HG03521 (cell line): ENCODE measurements around the gene OSBPL7.

Experiments used
- ATAC-seq: cut with Tn5 transposase; IDR thresholded peaks from one replicate; pipeline ENCODE4 v1.9.1; 2021; ENCODE audit warnings: mild to moderate bottlenecking, moderate library complexity; ENCODE audit not compliant: unreplicated experiment

OSBPL7 gene

DNA sequence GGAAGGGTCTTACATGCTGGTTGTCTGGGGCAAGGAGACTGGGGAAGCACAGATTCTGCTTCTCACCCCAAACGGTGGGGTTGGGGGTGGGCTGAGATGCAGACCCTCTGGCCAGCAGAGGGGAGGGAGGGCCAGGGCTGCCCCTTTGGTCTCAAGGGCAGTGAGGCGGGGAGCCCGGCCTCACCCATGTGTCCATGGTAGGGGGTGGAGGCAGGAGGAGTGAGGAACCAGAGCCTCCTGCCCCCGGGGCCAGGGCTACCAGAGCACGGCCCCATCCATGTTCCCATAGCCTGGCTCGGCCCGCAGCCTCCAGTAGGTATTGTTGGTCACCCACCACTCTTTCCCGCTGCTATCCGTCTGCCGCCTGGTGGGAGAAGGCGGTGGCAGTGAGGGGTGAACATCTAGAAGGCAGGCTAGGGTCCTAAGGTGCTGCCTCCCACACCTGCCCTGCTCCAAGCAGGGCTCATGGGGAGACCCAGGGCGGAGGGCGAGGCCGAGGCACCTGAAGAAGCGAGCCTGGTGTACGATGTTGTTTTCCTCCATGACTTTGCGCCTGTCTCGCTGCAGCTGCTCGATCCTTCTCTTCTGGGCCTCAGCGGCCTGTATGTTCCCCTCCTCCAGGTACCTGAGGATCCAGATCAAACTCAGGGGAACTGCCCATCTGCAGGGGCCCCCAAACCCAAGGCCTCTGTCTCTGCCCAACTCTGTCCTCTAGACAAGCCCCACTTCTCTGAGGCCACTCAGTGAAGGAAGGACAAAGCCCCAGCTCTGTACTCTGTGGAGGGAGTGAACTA is 13.4 kb downstream of the OSBPL7 start:
- no peak for ATAC-seq

GRCh38 chr17:47807421-47807820 is 14.2 kb downstream of the OSBPL7 start:
- no peak for ATAC-seq

- no peak for ATAC-seq
These were observed 14.7 kb downstream of the OSBPL7 start for GRCh38 chr17:47806913-47807255.

DNA sequence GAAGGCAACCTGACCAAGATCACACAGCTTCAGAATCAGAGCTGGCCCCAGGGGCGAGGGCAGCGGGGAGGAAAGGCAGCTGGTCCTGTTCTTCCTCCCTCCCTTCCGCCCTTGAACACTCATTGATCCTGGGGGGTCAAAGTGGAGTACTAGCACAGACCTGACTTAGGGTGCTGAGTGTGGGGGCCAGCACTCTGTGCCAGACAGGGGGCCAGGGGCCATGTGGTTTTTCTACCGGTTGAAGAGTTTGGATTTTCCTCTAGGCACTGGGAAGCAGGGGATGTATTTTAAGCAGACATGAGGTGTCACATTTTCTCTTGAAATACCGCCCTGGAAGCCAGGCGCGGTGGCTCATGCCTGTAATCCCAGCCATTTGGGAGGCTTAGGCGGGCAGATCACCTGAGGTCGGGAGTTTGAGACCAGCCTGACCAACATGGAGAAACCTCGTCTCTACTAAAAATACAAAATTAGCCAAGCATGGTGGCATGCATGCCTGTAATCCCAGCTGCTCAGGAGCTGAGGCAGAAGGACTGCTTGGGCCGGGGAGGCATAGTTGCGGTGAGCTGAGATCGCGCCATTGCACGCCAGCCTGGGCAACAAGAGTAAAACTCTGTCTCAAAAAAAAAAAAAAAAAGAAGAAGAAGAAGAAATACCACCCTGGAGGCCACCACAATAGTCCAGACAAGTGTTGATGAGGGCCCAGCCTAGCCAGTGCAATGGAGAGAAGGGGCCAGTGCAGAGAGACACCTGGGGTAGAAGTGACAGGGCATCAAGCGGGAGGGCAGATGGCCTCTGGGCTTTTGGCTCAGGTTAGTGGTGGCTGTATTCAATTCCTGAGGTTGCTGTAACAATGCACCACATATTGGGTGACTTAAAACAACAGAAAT is 15.3 kb downstream of the OSBPL7 start:
- no peak for ATAC-seq

DNA sequence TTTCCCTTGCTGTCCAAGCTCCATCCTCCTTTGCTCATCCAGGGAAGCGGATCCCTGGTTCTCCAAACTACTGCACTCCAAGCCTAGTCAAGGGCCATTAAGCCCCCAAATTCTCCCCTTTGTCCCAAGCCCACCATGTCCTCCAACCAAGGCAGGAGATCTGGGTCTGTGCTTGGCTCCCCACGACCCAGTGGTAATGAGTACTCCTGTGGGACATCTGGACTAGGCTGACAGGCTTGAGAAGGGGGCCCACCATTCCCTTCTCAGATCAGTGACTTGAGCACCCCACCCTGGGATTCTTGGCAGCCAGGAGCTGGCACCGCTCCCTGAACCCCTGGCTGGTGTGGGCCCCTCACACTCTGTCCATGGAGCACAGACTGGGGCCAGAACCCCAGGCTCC is 17.1 kb downstream of the OSBPL7 start:
- no peak for ATAC-seq

GRCh38 chr17:47803751-47804150 is 17.8 kb downstream of the OSBPL7 start:
- no peak for ATAC-seq

DNA sequence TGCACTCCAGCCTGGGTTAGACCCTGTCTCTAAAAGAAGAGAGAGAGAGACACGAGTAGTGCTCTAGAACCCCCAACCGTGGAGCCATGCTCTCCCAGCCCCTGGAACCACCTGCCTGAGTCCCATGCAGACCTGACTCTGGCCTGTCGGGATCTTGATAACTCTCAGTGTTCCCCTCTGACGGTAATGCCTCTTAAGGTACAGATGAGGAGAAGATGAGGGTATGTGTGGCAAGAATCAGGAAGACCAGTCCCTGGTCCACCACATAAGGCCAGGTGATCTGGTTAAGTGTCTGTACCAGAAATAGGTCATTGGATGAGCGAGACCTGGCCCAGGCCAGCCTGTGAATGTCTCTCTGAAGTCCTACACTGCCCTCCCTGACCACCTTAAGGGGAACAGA is 18.4 kb downstream of the OSBPL7 start:
- no peak for ATAC-seq

DNA sequence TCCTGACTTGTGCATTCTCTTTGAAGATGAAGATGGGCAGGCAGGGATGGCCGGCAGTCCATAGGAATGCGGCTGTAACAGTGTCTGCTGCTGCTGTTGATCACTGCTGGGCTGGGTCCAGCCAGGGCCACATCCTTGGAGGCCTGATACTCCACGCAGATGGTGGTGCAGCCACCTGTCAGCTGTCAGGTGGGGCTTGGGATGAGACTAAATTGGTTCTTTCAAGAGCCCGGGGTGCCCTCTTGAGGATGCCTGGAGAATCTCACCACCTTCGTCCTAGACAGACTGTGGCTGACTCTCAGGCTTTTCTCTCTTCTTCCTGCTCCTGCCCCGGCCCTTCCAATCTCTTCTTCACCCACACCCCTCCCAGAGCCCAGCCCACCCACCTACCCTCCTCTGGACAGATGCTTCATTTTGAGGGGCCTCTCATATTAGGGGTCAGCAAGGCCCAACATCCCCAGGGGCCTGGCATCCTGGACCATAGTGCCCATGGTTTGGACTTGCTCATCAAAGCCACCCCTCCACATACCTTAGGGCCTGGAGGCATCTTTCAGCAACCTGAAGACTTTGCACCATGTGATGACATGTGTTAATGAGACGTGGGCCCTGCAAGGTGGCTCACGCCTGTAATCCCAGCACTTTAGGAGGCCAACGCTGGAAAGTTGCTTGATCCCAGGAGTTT is 19.1 kb downstream of the OSBPL7 start:
- ATAC-seq, result no peak

GRCh38 chr17:47801906-47802305 is 19.7 kb downstream of the OSBPL7 start:
- no peak for ATAC-seq

DNA sequence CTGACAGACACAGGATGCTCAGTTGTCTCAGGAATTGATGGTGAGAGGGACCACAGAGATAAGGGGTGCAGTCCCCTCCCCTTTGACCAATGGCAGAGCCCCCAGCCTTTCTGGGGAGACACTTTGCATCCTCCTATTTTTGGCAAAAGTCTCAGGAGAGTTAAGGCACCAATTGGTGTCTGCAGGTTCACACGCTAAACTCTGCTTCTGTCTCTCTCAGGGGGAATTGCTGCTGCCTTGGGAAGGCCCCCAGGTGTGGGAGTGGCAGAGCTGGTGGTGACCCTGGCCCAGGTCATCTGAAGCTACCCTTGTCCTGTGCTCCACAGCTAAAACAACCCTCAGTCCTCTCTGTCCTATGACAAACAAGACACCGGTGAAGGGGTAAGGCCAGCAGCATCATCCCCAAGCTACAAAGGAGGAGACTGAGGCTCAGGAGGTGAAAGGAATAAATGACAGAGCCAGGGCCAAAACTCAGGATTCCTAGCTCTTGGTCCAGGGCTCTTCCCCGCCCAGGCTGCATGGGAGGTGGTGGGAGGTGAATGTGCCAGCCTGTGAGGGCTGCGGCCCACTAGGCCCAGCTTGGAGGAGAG is 20.3 kb downstream of the OSBPL7 start:
- no peak for ATAC-seq

GRCh38 chr17:47800686-47801085 is 20.9 kb downstream of the OSBPL7 start:
- ATAC-seq, result no peak

GRCh38 chr17:47797797-47798196 is 23.8 kb downstream of the OSBPL7 start:
- no peak for ATAC-seq

DNA sequence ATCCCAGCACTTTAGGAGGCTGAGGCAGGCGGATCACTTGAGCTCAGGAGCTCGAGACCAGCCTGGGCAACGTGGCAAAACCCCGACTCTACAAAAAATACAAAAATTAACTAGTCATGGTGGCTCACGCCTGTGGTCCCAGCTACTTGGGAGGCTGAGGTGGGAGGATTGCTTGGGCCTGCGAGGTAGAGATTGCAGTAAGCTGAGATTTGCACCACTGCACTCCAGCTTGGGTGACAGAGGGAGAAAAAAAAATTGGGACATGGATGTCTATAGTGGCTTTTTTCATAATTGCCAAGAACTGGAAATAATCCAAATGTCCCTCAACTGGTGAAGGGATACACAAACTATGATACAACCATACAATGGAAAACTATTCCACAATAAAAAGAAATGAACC is 28.6 kb downstream of the OSBPL7 start:
- no peak for ATAC-seq

GRCh38 chr17:47792457-47792856 is 29.1 kb downstream of the OSBPL7 start:
- no peak for ATAC-seq

- no peak for ATAC-seq
These were observed 30.6 kb downstream of the OSBPL7 start for GRCh38 chr17:47791025-47791424.

DNA sequence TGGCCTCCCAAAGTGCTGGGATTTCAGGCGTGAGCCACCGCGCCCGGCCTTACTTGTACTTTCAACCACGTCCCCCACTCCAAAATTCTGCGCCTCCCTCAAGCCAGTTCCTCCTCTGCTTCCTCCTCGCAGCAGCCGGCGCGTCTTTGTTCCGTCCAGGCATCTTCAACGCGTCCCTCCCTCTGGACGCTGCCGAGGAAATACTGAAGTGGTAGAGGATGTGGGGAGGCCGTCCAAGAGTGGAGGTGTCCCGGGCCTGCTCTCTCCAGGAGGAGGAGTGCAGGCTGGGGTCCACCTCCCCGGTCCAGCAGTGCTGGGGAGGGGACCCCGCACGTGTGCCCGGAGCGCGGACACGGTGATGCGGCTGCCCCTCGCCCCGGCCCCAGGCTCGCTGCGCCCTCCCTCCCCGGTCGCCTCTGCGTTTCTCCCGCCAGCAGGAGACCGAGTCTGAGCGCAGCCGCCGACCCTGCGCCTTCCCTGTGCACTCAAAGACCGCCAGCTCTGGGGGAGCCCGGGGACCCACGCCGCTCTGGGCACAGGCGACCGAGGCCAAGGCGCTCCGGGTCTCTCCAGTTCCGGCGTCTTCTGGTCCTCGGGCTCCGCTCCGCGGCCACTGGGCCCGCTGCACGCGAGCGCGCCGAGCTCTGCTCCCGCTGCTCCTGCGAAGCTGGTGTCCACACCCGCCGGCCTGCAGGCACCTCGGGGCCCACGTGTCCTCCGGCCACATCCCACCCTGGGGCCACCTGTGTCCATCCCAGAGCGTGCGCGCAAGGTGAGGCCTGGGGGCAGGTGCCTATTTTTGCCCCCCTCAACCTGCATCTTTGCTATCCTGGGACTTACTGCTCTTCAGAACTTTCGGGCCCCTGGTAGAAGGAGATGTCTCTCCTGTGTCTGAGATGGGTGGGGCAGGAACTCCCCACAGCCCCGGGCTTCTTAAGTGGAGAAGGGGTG is 31.7 kb downstream of the OSBPL7 start:
- ATAC-seq, result no peak

GRCh38 chr17:47785538-47786123 is 36.0 kb downstream of the OSBPL7 start:
- no peak for ATAC-seq

DNA sequence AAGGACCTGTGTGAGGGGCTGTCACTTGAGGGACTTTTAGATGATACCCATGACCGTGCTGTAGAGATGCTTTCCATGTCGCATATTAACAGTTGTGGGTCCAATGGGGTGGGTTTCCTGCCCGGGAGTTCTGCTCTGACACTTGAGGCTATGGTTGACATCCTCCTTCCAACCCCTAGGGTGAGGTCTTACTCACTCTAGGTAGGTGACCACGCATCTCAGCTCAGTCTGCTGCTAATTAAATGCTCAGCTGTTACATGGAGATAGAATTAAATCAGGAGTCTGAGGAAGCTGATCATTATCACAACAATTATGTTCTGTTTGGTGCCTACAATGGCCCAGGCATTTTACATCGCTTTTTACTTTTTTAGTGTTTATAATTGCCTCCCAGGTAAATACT is 40.2 kb downstream of the OSBPL7 start:
- ATAC-seq, result no peak

DNA sequence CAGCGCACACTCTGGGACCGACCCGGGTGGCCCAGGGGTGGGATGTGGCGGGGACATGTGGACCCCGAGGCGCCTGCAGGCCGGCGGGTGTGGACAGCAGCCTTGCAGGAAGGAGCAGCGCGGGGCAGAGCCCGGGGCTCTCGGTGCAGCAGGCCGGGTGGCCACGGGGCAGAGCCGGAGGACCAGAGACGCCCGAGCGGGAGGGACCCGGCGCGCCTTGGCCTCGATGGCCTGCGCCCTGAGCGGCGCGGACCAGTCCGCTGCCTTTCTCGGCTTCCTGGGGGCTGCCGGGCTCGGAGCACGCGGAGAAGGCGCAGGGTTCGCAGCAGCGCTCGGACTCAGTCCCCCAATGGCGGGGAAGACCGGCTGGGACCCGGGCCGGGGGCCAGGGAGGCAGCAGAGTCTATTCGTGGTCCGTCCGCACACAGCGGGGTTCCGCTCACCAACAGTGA is 43.4 kb downstream of the OSBPL7 start:
- ATAC-seq, result no peak
